ENCODE measurements around the gene ZNF566. TPM values are rescaled to one million over a fixed set of nuclear protein-coding genes. Genes with fewer than 3 reads are reported as not detected.

Gene ZNF566
- total and polyA plus RNA-seq, 2 of the 4 experiments (the other 2 are of a cell fraction): 3.0 to 4.8 TPM

DNA sequence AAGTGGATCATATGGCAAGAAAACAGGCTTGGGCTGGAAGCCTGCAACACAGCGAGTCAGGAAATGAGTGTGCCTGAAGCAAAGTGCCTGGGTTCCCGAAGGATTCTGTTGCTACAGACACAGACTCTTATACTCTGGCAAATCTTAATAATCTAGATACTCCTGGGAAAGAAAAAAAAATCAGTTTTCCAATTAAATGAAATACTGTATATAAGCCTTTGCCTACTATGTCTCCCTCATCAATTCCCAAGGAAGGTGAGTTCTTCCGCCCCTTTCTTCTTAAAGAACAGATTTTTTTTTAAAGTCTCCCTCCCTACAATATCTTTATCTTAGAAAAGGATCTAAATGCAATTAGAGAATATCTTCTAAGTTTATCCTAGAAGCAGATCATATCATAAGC, 81.3 kb downstream of the ZNF566 start:
- CTCF ChIA-PET: no interaction called here
- H2BK15ac ChIP-seq (ENCODE audit: low read depth, low read length): no peak overlapping the region
- H3K14ac ChIP-seq (replicated peaks; ENCODE audit: low read depth, low read length): no peak overlapping the region
- H3K9me3 ChIP-seq (ENCODE audit: control insufficient read depth, insufficient read depth, low read length): peaks cover 7% of the 10 kb centered on the region; the same call in 1 of the 2 replicates
- H2BK5ac ChIP-seq (ENCODE audit: low read depth, low read length, poor library complexity, severe bottlenecking): no peak overlapping the region
- H3K27me3 ChIP-seq (ENCODE audit: control insufficient read depth, insufficient read depth, low read length): no peaks in the 10 kb centered on the region
- H2BK120ac ChIP-seq (ENCODE audit: low read depth, low read length): no peak overlapping the region
- H2BK20ac ChIP-seq (ENCODE audit: low read depth, low read length): no peak overlapping the region
- POLR2A ChIA-PET (ENCODE audit: unreplicated experiment): no interaction called here
- no peaks in the 10 kb centered on the region for H3K9me1 ChIP-seq (ENCODE audit: insufficient read depth, low read length)
- no peak overlapping the region for H3K23ac ChIP-seq (ENCODE audit: low read depth, low read length)
- ATAC-seq (ENCODE audit: low read depth) (no peak), DNase-seq (no peak)
- H3K27ac ChIP-seq (ENCODE audit: insufficient read depth, low read length): no peak overlapping the region
- H3K56ac ChIP-seq (ENCODE audit: extremely low read depth, insufficient read depth, low read length): no peak overlapping the region
- no peak overlapping the region for H4K91ac ChIP-seq (ENCODE audit: insufficient read depth, low read depth, low read length)
- H3K18ac ChIP-seq (ENCODE audit: low read depth, low read length): no peak overlapping the region
- TF ChIP-seq FOS (IDR thresholded peaks at IDR 0.05; ENCODE audit: low read depth, low read length) (no peak), RFX5 (IDR thresholded peaks at IDR 0.05; ENCODE audit: low read depth, low read length) (no peak), MAFK (IDR thresholded peaks at IDR 0.05; ENCODE audit: low read depth, low read length) (no peak), MXI1 (IDR thresholded peaks at IDR 0.05; ENCODE audit: borderline replicate concordance, low read depth, low read length) (no peak), POLR2A (IDR thresholded peaks at IDR 0.05; ENCODE audit: low read depth, low read length) (no peak), CHD1 (IDR thresholded peaks at IDR 0.05; ENCODE audit: low read depth, low read length) (no peak), BHLHE40 (IDR thresholded peaks at IDR 0.05; ENCODE audit: low read depth, low read length) (no peak), NFE2L2 (IDR thresholded peaks at IDR 0.05; ENCODE audit: low read depth, low read length) (no peak), CEBPB (IDR thresholded peaks at IDR 0.05; ENCODE audit: low read depth, low read length) (no peak), ELK1 (IDR thresholded peaks at IDR 0.05; ENCODE audit: borderline replicate concordance, low read depth, low read length) (no peak), MAZ (IDR thresholded peaks at IDR 0.05; ENCODE audit: borderline replicate concordance, low read depth, low read length) (no peak), RAD21 (IDR thresholded peaks at IDR 0.05; ENCODE audit: low read length) (no peak), SMC3 (IDR thresholded peaks at IDR 0.05; ENCODE audit: low read depth, low read length) (no peak), RCOR1 (IDR thresholded peaks at IDR 0.05; ENCODE audit: insufficient replicate concordance, low read length) (no peak)
- TF ChIP-seq, protein P1, sequence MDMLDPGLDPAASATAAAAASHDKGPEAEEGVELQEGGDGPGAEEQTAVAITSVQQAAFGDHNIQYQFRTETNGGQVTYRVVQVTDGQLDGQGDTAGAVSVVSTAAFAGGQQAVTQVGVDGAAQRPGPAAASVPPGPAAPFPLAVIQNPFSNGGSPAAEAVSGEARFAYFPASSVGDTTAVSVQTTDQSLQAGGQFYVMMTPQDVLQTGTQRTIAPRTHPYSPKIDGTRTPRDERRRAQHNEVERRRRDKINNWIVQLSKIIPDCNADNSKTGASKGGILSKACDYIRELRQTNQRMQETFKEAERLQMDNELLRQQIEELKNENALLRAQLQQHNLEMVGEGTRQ (IDR thresholded peaks at IDR 0.05; ENCODE audit: low read depth, low read length): no peak
- TF ChIP-seq, protein P2, sequence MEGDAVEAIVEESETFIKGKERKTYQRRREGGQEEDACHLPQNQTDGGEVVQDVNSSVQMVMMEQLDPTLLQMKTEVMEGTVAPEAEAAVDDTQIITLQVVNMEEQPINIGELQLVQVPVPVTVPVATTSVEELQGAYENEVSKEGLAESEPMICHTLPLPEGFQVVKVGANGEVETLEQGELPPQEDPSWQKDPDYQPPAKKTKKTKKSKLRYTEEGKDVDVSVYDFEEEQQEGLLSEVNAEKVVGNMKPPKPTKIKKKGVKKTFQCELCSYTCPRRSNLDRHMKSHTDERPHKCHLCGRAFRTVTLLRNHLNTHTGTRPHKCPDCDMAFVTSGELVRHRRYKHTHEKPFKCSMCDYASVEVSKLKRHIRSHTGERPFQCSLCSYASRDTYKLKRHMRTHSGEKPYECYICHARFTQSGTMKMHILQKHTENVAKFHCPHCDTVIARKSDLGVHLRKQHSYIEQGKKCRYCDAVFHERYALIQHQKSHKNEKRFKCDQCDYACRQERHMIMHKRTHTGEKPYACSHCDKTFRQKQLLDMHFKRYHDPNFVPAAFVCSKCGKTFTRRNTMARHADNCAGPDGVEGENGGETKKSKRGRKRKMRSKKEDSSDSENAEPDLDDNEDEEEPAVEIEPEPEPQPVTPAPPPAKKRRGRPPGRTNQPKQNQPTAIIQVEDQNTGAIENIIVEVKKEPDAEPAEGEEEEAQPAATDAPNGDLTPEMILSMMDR (conservative IDR thresholded peaks at IDR 0.05; ENCODE audit: low read depth, low read length): no peak
- H2AFZ ChIP-seq (replicated peaks; ENCODE audit: low read length, poor library complexity): no peak overlapping the region
- H3K4ac ChIP-seq (ENCODE audit: low read depth, low read length): no peak overlapping the region
- H3K4me3 ChIP-seq (ENCODE audit: insufficient read depth, low read depth, low read length): no peak overlapping the region
- intact Hi-C loops (cut with micrococcal nuclease): no loop called here
- H3K36me3 ChIP-seq (ENCODE audit: control insufficient read depth, insufficient read depth, low read length): peaks cover 48% of the 10 kb centered on the region
- dilution Hi-C loops (cut with HindIII; ENCODE audit: low sequenced_read_pairs, unreplicated experiment): no loop called here
- H2AK9ac ChIP-seq (replicated peaks; ENCODE audit: low read depth, low read length, poor library complexity): no peak overlapping the region
- no peak overlapping the region for H4K5ac ChIP-seq (ENCODE audit: low read depth, low read length)
- in situ Hi-C loops (cut with MboI; ENCODE audit: low sequenced_read_pairs): no loop called here
- H3K4me1 ChIP-seq (ENCODE audit: control insufficient read depth, insufficient read depth, low read length): no peaks in the 10 kb centered on the region
- H3K4me2 ChIP-seq (ENCODE audit: low read depth, low read length): no peak overlapping the region
- peaks cover 0 to 11% of the 10 kb centered on the region in 2 experiments; a peak in 3 of 4 replicates for H3K79me1 ChIP-seq (ENCODE audit: low read depth in 1 of 2, low read length in 2 of 2)
- H2AK5ac ChIP-seq (ENCODE audit: low read depth, low read length): no peak overlapping the region
- H4K8ac ChIP-seq (ENCODE audit: low read depth in 2 of 2, low read length in 2 of 2): no peak overlapping the region
- H4K20me1 ChIP-seq (ENCODE audit: insufficient read depth, low read length): no peaks in the 10 kb centered on the region
- no TSS peak for BruUV-seq (replicated peaks)
- no CpG with 5 or more reads among the region's 3 CpGs for whole genome bisulfite sequencing, 2 experiments (ENCODE audit: extremely low coverage in 2 of 2, insufficient read length in 1 of 2)
- H3K9ac ChIP-seq (ENCODE audit: low read depth, low read length): no peak overlapping the region

Data from IMR-90 (cell line).